ENCODE results near the gene SERP2. TPM values are rescaled to one million over a fixed set of nuclear protein-coding genes. Genes with fewer than 3 reads are reported as not detected.

Gene SERP2
- total RNA-seq, 1 experiment from 2014 or later = not detected

DNA sequence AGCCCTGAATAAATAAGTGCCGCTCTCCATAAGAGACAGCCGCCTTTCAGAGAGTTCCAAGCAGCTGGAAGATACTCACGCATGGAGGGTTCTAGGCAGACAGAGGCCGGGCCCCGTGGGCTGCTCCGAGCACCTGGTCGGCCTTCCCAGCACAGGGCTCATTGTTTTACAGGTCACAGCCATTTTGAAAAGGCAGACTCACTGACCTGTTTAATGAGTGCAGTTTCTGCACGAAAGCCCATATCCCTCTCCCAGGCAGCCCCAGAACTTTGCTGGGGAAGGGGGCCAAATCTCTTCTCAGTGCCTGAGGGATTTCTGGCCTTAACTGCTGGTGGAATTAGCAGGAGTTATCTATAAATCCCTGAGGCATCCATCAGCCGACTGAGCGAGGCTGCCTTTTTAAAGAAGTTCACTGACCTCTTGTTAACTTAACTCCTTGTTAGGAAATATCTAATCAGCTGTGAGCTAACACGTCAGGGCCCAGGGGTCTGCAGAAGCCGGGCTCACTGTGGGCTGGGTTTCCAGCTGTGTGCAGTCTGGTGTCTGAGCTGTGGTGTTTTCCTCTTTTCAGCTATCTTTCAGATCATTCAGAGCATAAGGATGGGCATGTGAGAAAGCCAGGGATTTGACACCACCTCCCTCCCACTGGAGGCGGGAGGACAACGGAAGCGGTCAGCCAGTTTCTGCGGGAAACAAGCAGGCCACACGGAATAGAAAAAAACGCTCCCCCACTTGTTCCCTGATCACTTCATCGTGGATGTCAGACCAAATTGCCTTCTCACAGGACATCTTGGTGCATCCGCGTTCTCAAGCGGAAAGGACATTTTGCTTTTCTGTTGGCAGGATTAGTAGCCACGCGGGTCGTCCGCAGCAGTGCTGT lies 23.3 kb downstream of the SERP2 start:
- no peaks in the 10 kb centered on the region for H3K36me3 Mint-ChIP-seq (ENCODE audit: insufficient read depth, unreplicated experiment)
- H3K9me3 Mint-ChIP-seq (ENCODE audit: unreplicated experiment) = no peaks in the 10 kb centered on the region
- intact Hi-C loops (cut with micrococcal nuclease) = no loop called here
- no peak for TF ChIP-seq CTCF (IDR thresholded peaks at IDR 0.05; ENCODE audit: unreplicated experiment)
- H3K4me1 Mint-ChIP-seq (ENCODE audit: insufficient read depth, unreplicated experiment) = peaks cover 11% of the 10 kb centered on the region
- ChIA-PET CTCF (interaction anchor here (0.5 to 1.7 kb wide), 2 partner anchors 11 to 14 kb away, joined by 4 to 5 read pairs; no protein-coding TSS in a partner anchor), POLR2A (interaction anchor here (0.5 to 1.0 kb wide), 2 partner anchors 10 to 223 kb away, joined by 3 read pairs; no protein-coding TSS in a partner anchor)
- H3K4me3 Mint-ChIP-seq (ENCODE audit: unreplicated experiment) = no peak overlapping the region
- no peaks in the 10 kb centered on the region for H3K27me3 Mint-ChIP-seq (ENCODE audit: insufficient read depth, unreplicated experiment)
- H3K27ac Mint-ChIP-seq (ENCODE audit: low read depth, unreplicated experiment) = no peak overlapping the region
- no peak for DNase-seq (ENCODE audit: unreplicated experiment)
- BruUV-seq (replicated peaks) = no TSS peak

- BruUV-seq (replicated peaks) = no TSS peak
- H3K4me3 Mint-ChIP-seq (ENCODE audit: unreplicated experiment) = no peak overlapping the region
- intact Hi-C loops (cut with micrococcal nuclease) = no loop called here
- CTCF ChIA-PET = interaction anchor here (0.5 to 1.7 kb wide), 4 partner anchors 10 to 237 kb away, joined by 3 to 5 read pairs (median 4); no protein-coding TSS in a partner anchor
- DNase-seq (ENCODE audit: unreplicated experiment) = no peak
- POLR2A ChIA-PET = no interaction called here
- no peak overlapping the region for H3K27ac Mint-ChIP-seq (ENCODE audit: low read depth, unreplicated experiment)
- H3K4me1 Mint-ChIP-seq (ENCODE audit: insufficient read depth, unreplicated experiment) = peaks cover 10% of the 10 kb centered on the region
- H3K36me3 Mint-ChIP-seq (ENCODE audit: insufficient read depth, unreplicated experiment) = no peaks in the 10 kb centered on the region
- TF ChIP-seq CTCF (IDR thresholded peaks at IDR 0.05; ENCODE audit: unreplicated experiment) = no peak
- no peaks in the 10 kb centered on the region for H3K9me3 Mint-ChIP-seq (ENCODE audit: unreplicated experiment)
- no peaks in the 10 kb centered on the region for H3K27me3 Mint-ChIP-seq (ENCODE audit: insufficient read depth, unreplicated experiment)
Measured at GRCh38 chr13:44397766-44398223, 24.2 kb downstream of the SERP2 start.

DNA sequence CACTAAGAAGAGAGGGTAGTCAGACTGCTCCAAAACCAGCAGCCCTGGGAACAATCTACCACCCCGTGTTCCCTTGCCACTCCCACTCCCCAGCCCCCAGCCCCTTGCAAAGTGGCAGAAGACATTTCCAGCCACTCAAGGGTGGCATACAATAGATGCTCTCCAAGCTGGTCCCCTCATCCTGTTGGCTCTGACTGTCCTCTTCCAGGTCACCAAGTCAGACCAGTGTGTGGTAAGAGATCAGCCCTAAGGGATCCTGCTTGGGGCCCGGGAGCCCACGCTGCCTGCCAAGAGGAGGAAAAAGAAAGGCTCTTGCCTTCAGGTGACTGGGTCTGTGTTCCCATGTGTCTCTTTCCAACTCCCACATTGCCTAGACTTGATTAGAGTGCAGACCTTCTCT lies 25.0 kb downstream of the SERP2 start:
- DNase-seq (ENCODE audit: unreplicated experiment) = no peak
- Mint-ChIP-seq H3K4me3 (ENCODE audit: unreplicated experiment) (no peak overlapping the region), H3K27ac (ENCODE audit: low read depth, unreplicated experiment) (no peak overlapping the region), H3K27me3 (ENCODE audit: insufficient read depth, unreplicated experiment) (no peaks in the 10 kb centered on the region), H3K36me3 (ENCODE audit: insufficient read depth, unreplicated experiment) (no peaks in the 10 kb centered on the region), H3K9me3 (ENCODE audit: unreplicated experiment) (no peaks in the 10 kb centered on the region), H3K4me1 (ENCODE audit: insufficient read depth, unreplicated experiment) (peaks cover 2% of the 10 kb centered on the region)
- CTCF ChIA-PET = interaction anchor here (0.6 to 1.7 kb wide), 3 partner anchors 9 to 238 kb away, joined by 3 to 4 read pairs (median 3); no protein-coding TSS in a partner anchor
- intact Hi-C loops (cut with micrococcal nuclease) = no loop called here
- no peak for TF ChIP-seq CTCF (IDR thresholded peaks at IDR 0.05; ENCODE audit: unreplicated experiment)
- BruUV-seq (replicated peaks) = no TSS peak
- POLR2A ChIA-PET = interaction anchor here (1.1 kb wide), 1 partner anchor 34 kb away, joined by 3 read pairs; no protein-coding TSS in a partner anchor

DNA sequence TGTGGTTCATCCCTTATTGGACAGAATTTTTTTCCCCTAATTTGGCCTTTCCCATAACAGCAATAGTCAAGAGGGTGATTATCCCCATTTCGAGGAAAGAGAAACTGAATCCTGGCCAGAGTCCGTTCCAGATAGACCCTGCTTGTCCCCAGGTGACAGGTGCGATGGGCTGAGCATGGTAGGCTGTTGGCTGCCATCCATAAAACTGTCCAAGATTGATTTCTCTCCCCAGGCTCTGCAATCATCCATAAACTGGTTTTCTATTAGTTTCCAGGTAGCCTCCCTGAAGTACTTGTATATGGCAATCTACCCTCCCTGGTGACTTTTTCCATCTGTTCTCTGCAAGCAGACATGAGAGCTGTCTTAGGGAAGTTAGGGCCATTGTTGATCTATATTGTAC lies 25.4 kb downstream of the SERP2 start:
- Mint-ChIP-seq H3K27ac (ENCODE audit: low read depth, unreplicated experiment) (no peak overlapping the region), H3K4me1 (ENCODE audit: insufficient read depth, unreplicated experiment) (no peaks in the 10 kb centered on the region), H3K27me3 (ENCODE audit: insufficient read depth, unreplicated experiment) (no peaks in the 10 kb centered on the region), H3K36me3 (ENCODE audit: insufficient read depth, unreplicated experiment) (no peaks in the 10 kb centered on the region), H3K9me3 (ENCODE audit: unreplicated experiment) (no peaks in the 10 kb centered on the region), H3K4me3 (ENCODE audit: unreplicated experiment) (no peak overlapping the region)
- BruUV-seq (replicated peaks) = no TSS peak
- CTCF ChIA-PET = no interaction called here
- POLR2A ChIA-PET = interaction anchor here (1.1 kb wide), 1 partner anchor 33 kb away, joined by 3 read pairs; no protein-coding TSS in a partner anchor
- DNase-seq (ENCODE audit: unreplicated experiment) = no peak
- TF ChIP-seq CTCF (IDR thresholded peaks at IDR 0.05; ENCODE audit: unreplicated experiment) = no peak
- intact Hi-C loops (cut with micrococcal nuclease) = no loop called here
